Measurements from ENCODE around the gene MRPL21. TPM values are rescaled to one million over a fixed set of nuclear protein-coding genes. Genes with fewer than 3 reads are reported as not detected.

The MRPL21 gene
- polyA plus RNA-seq, 2 of the 4 experiments (the other 2 are of a cell fraction) = 116 to 131 TPM

GRCh38 chr11:68905421-68906360 is 2.1 kb upstream of the MRPL21 start:
- TF ChIP-seq RFX5 (IDR thresholded peaks at IDR 0.05) = no peak
- no peak for TF ChIP-seq JUN (IDR thresholded peaks at IDR 0.05)
- no peak for TF ChIP-seq CBX8 (IDR thresholded peaks at IDR 0.05)
- TF ChIP-seq CBX2 (IDR thresholded peaks at IDR 0.05; ENCODE audit: borderline replicate concordance, low read depth) = no peak
- TF ChIP-seq, protein P1, sequence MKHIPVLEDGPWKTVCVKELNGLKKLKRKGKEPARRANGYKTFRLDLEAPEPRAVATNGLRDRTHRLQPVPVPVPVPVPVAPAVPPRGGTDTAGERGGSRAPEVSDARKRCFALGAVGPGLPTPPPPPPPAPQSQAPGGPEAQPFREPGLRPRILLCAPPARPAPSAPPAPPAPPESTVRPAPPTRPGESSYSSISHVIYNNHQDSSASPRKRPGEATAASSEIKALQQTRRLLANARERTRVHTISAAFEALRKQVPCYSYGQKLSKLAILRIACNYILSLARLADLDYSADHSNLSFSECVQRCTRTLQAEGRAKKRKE (CRISPR knock-in tag; IDR thresholded peaks at IDR 0.05; ENCODE audit: low read depth) = no peak
- TF ChIP-seq MAX (IDR thresholded peaks at IDR 0.05) = no peak
- no peak for TF ChIP-seq HDAC2 (IDR thresholded peaks at IDR 0.05)
- no peak for TF ChIP-seq JUNB (IDR thresholded peaks at IDR 0.05)
- no peak for TF ChIP-seq ZFP36 (IDR thresholded peaks at IDR 0.05; ENCODE audit: borderline replicate concordance, partially characterized antibody)
- no peak for TF ChIP-seq CHD4 (IDR thresholded peaks at IDR 0.05; ENCODE audit: borderline replicate concordance)
- TF ChIP-seq RCOR1 (IDR thresholded peaks at IDR 0.05; ENCODE audit: low read depth, low read length) = no peak
- no peak for TF ChIP-seq NR3C1 (IDR thresholded peaks at IDR 0.05)
- no peak overlapping the region for H3K27ac ChIP-seq
- H3K9me3 ChIP-seq = no peaks in the 10 kb centered on the region
- CTCF ChIA-PET = interaction anchor here (0.8 to 1.5 kb wide), 5 partner anchors 10 to 64 kb away, joined by 3 to 4 read pairs (median 3); partner anchors contain the start of gene CPT1A
- FAIRE-seq (no peak), ATAC-seq (no peak), DNase-seq (ENCODE audit: low read depth in 1 of 2, low spot score in 1 of 2) (no peak)
- 87% methylated on average over 23 of the region's 23 CpGs for WGBS (ENCODE audit: missing lambda C conversion rate)
- H3K4me2 ChIP-seq = peak overlapping the region; percentile 93
- H3K4me1 ChIP-seq = peaks cover 18% of the 10 kb centered on the region
- POLR2A ChIA-PET = no interaction called here
- no peak overlapping the region for H3K4me3 ChIP-seq

- TF ChIP-seq SREBF2 (IDR thresholded peaks at IDR 0.05) (no peak), SMC3 (IDR thresholded peaks at IDR 0.05) (no peak), E2F6 (IDR thresholded peaks at IDR 0.05; ENCODE audit: borderline replicate concordance, low read depth) (no peak), TP53 (CRISPR knock-in tag; IDR thresholded peaks at IDR 0.05) (no peak), RCOR1 (IDR thresholded peaks at IDR 0.05; ENCODE audit: low read depth, low read length) (no peak), JUN (IDR thresholded peaks at IDR 0.05) (no peak)
- Histone ChIP-seq H3K4me3 (peak overlapping the region; percentile 96), H3K4me2 (peak overlapping the region; percentile 93), H3K27ac (peak overlapping the region; percentile 92 to 94), H3K4me1 (peaks cover 18% of the 10 kb centered on the region), H3K9me3 (no peaks in the 10 kb centered on the region)
- FAIRE-seq (no peak), DNase-seq (ENCODE audit: low read depth in 1 of 2, low spot score in 1 of 2) (peak; percentile 17 to 30), ATAC-seq (peak; percentile 69)
- CTCF ChIA-PET = interaction anchor here (1.5 kb wide), 1 partner anchor 12 kb away, joined by 3 read pairs; no protein-coding TSS in a partner anchor
- POLR2A ChIA-PET = interaction anchor here (0.6 to 2.1 kb wide), 5 partner anchors 10 to 444 kb away, joined by 3 to 5 read pairs (median 4); no protein-coding TSS in a partner anchor
- WGBS (ENCODE audit: missing lambda C conversion rate) = 3% methylated on average over 24 of the region's 24 CpGs
Observed at GRCh38 chr11:68904248-68904847, 716 bp upstream of the MRPL21 start.

DNA sequence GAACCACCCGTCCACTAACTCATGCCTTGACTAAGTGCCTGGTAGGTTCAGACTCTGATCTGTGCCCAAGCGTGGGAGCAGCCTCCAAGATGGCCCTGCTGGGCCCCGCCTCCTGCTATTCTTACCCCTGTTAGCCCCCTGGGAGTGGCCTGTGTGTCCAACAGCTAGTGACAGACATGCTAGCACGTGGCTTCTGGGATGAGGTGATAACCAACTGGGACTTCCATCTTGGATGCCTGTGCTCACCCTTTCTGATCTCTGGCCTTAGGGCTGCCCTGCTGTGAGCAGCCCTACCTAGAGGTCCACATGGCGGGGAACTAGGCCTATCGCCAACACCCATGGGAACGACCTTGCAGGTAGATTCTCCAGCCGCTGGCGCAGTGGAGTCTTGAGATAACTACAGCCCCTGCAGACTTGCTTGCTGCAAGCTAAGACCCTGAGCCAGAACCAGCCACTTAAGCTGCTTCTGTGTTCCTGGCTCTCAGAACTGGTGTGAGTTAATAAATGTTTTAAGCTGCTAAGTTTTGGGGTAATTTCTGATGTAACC is 2.7 kb downstream of the MRPL21 start:
- Histone ChIP-seq H3K9me3 (no peaks in the 10 kb centered on the region), H3K4me1 (peaks cover 18% of the 10 kb centered on the region), H3K4me2 (no peak overlapping the region), H3K4me3 (no peak overlapping the region), H3K27ac (no peak overlapping the region)
- WGBS (ENCODE audit: missing lambda C conversion rate) = 88% methylated on average over 9 of the region's 9 CpGs
- ATAC-seq (no peak), FAIRE-seq (no peak), DNase-seq (ENCODE audit: low read depth in 1 of 2, low spot score in 1 of 2) (no peak)
- TF ChIP-seq MAX (IDR thresholded peaks at IDR 0.05) (no peak), HDAC2 (IDR thresholded peaks at IDR 0.05) (no peak), ZC3H11A (IDR thresholded peaks at IDR 0.05) (no peak), MAZ (IDR thresholded peaks at IDR 0.05; ENCODE audit: borderline replicate concordance, low read depth, low read length) (no peak), E2F6 (IDR thresholded peaks at IDR 0.05; ENCODE audit: borderline replicate concordance, low read depth) (no peak), FOXS1 (CRISPR knock-in tag; IDR thresholded peaks at IDR 0.05) (no peak), EP300 (IDR thresholded peaks at IDR 0.05) (no peak), RCOR1 (IDR thresholded peaks at IDR 0.05; ENCODE audit: low read depth, low read length) (no peak), RARB (CRISPR knock-in tag; IDR thresholded peaks at IDR 0.05) (no peak), EHMT2 (IDR thresholded peaks at IDR 0.05; ENCODE audit: low read depth) (no peak), CEBPB (IDR thresholded peaks at IDR 0.05) (no peak)
- CTCF ChIA-PET = interaction anchor here (0.6 to 2.1 kb wide), 3 partner anchors 11 to 570 kb away, joined by 3 to 6 read pairs (median 4); no protein-coding TSS in a partner anchor
- POLR2A ChIA-PET = no interaction called here

Measured in A549 (cell line).